GM18526 (cell line): ENCODE measurements around the gene RS1.

Source experiments
- POLR2A ChIP-seq: IDR thresholded peaks from 3 replicates; pipeline ENCODE4 v1.6.1; 2011; ENCODE audit not compliant: insufficient read length; ENCODE audit errors: extremely low read depth

The RS1 gene

GRCh38 chrX:18640686-18641085 lies 31.2 kb downstream of the RS1 start:
- no peak for TF ChIP-seq POLR2A

GRCh38 chrX:18639280-18639679 lies 32.6 kb downstream of the RS1 start:
- no peak for TF ChIP-seq POLR2A

- TF ChIP-seq POLR2A = no peak
Observed at GRCh38 chrX:18638398-18638797, 33.5 kb downstream of the RS1 start.

GRCh38 chrX:18630934-18631333 lies 41.0 kb downstream of the RS1 start:
- no peak for TF ChIP-seq POLR2A

GRCh38 chrX:18624599-18624998 lies 47.3 kb downstream of the RS1 start:
- no peak for TF ChIP-seq POLR2A

- no peak for TF ChIP-seq POLR2A
Observed at GRCh38 chrX:18620349-18620748, 51.6 kb downstream of the RS1 start.

- no peak for TF ChIP-seq POLR2A
Observed at GRCh38 chrX:18619288-18619687, 52.6 kb downstream of the RS1 start.

- TF ChIP-seq POLR2A = no peak
Observed at GRCh38 chrX:18617407-18617750, 54.5 kb downstream of the RS1 start.

- TF ChIP-seq POLR2A = no peak
Observed at GRCh38 chrX:18616688-18617406, 55.1 kb downstream of the RS1 start.

GRCh38 chrX:18613930-18614639 lies 57.8 kb downstream of the RS1 start:
- TF ChIP-seq POLR2A = no peak

GRCh38 chrX:18607966-18608365 lies 63.9 kb downstream of the RS1 start:
- no peak for TF ChIP-seq POLR2A

- TF ChIP-seq POLR2A = no peak
Observed at GRCh38 chrX:18598413-18598812, 73.5 kb downstream of the RS1 start.

GRCh38 chrX:18596096-18596495 lies 75.8 kb downstream of the RS1 start:
- no peak for TF ChIP-seq POLR2A

- no peak for TF ChIP-seq POLR2A
Observed at GRCh38 chrX:18594079-18594478, 77.8 kb downstream of the RS1 start.

GRCh38 chrX:18591834-18592233 lies 80.1 kb downstream of the RS1 start:
- TF ChIP-seq POLR2A = no peak
